Gastrocnemius medialis (tissue), 4 donors: ENCODE data around the gene EIF3L.

Experiments used
- POLR2A ChIP-seq, 2 donors: fragments of 450-650 bp; IDR thresholded peaks; one replicate each; pipeline ENCODE4 v1.6.1; 2017; ENCODE audit warnings: antibody characterized with exemption in 2 of 2, mild to moderate bottlenecking in 2 of 2, moderate library complexity in 2 of 2
- TF ChIP-seq, protein P1 (sequence below), 5 experiments: fragments of 450-650 bp in 3 of 5; fragments of 200-600 bp in 2 of 5; sonication (generic) in 2 of 5; IDR thresholded peaks in 4 of 5; conservative IDR thresholded peaks in 1 of 5; 1 replicate in 4 of 5; 2 replicates in 1 of 5; pipeline ENCODE4 v1.5.1; 2016 to 2019; ENCODE audit warnings: antibody characterized with exemption in 5 of 5, mild to moderate bottlenecking in 3 of 5, moderate library complexity in 3 of 5

DNA sequence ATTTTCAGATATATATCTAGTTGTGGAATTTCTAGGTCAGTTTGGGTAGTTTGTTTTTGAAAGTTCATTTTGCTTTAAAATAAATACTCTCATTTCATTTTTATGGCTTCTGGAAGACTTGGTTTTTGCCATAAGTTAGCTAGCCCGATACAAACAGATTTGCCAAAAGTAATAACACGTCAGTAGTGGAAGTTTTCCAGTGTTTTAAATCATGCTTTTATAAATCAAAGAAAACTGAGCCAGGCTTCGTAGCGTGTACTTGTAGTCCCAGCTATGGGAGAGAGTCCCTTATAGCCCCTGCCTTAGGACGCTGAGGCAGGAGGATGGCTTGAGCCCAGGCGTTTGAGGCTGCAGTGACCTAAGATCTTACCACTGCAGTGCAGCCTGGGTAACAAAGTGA lies 35.2 kb downstream of the EIF3L start:
- TF ChIP-seq, protein P1, sequence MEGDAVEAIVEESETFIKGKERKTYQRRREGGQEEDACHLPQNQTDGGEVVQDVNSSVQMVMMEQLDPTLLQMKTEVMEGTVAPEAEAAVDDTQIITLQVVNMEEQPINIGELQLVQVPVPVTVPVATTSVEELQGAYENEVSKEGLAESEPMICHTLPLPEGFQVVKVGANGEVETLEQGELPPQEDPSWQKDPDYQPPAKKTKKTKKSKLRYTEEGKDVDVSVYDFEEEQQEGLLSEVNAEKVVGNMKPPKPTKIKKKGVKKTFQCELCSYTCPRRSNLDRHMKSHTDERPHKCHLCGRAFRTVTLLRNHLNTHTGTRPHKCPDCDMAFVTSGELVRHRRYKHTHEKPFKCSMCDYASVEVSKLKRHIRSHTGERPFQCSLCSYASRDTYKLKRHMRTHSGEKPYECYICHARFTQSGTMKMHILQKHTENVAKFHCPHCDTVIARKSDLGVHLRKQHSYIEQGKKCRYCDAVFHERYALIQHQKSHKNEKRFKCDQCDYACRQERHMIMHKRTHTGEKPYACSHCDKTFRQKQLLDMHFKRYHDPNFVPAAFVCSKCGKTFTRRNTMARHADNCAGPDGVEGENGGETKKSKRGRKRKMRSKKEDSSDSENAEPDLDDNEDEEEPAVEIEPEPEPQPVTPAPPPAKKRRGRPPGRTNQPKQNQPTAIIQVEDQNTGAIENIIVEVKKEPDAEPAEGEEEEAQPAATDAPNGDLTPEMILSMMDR (IDR thresholded peaks at IDR 0.05 in 4 of 5, conservative IDR thresholded peaks at IDR 0.05 in 1 of 5), result no peak
- TF ChIP-seq POLR2A (IDR thresholded peaks at IDR 0.05), result no peak
